Chondrocyte (in vitro differentiated cells): ENCODE measurements around the gene S1PR4. TPM values are rescaled to one million over a fixed set of nuclear protein-coding genes. Genes with fewer than 3 reads are reported as not detected.

Experiments used
- DNase-seq: peaks from one replicate; pipeline ENCODE4 v3.0.0; 2021; ENCODE audit warnings: mixed read lengths, low spot score
- H3K27ac Mint-ChIP-seq: one replicate; pipeline ENCODE4 v1.8.0; 2021; ENCODE audit warnings: mild to moderate bottlenecking, moderate library complexity, mixed read lengths; ENCODE audit not compliant: unreplicated experiment
- H3K27me3 Mint-ChIP-seq: 2 replicates; pipeline ENCODE4 v1.8.0; 2021; ENCODE audit warnings: low read depth, mixed read lengths
- H3K36me3 Mint-ChIP-seq: 2 replicates; pipeline ENCODE4 v1.8.0; 2021; ENCODE audit warnings: low read depth, mixed read lengths
- H3K4me1 Mint-ChIP-seq: 2 replicates; pipeline ENCODE4 v1.8.0; 2021; ENCODE audit warnings: low read depth, mild to moderate bottlenecking, mixed read lengths
- H3K4me3 Mint-ChIP-seq: one replicate; pipeline ENCODE4 v1.8.0; 2021; ENCODE audit warnings: mild to moderate bottlenecking, moderate library complexity, mixed read lengths; ENCODE audit not compliant: unreplicated experiment
- H3K9me3 Mint-ChIP-seq: 2 replicates; pipeline ENCODE4 v1.8.0; 2021; ENCODE audit warnings: low read depth, mixed read lengths
- total RNA-seq: library from RNA; stranded (reverse); gene quantifications from 3 replicates; pipeline ENCODE4 v1.2.1, GENCODE V29; 2021
- TF ChIP-seq, protein P1 (sequence below): fragments of 200-600 bp; sonication (generic); IDR thresholded peaks from 2 replicates; pipeline ENCODE4 v1.5.0; 2021; ENCODE audit warnings: antibody characterized with exemption, mild to moderate bottlenecking, moderate library complexity

S1PR4 gene
- total RNA-seq, 1 donor from 2014 or later: not detected

DNA sequence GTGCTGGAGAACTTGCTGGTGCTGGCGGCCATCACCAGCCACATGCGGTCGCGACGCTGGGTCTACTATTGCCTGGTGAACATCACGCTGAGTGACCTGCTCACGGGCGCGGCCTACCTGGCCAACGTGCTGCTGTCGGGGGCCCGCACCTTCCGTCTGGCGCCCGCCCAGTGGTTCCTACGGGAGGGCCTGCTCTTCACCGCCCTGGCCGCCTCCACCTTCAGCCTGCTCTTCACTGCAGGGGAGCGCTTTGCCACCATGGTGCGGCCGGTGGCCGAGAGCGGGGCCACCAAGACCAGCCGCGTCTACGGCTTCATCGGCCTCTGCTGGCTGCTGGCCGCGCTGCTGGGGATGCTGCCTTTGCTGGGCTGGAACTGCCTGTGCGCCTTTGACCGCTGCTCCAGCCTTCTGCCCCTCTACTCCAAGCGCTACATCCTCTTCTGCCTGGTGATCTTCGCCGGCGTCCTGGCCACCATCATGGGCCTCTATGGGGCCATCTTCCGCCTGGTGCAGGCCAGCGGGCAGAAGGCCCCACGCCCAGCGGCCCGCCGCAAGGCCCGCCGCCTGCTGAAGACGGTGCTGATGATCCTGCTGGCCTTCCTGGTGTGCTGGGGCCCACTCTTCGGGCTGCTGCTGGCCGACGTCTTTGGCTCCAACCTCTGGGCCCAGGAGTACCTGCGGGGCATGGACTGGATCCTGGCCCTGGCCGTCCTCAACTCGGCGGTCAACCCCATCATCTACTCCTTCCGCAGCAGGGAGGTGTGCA lies 587 bp downstream of the S1PR4 start:
- Mint-ChIP-seq H3K36me3 (no peaks in the 10 kb centered on the region), H3K4me1 (peaks cover 3% of the 10 kb centered on the region), H3K4me3 (no peak overlapping the region), H3K9me3 (no peaks in the 10 kb centered on the region), H3K27ac (no peak overlapping the region), H3K27me3 (no peaks in the 10 kb centered on the region)
- TF ChIP-seq, protein P1, sequence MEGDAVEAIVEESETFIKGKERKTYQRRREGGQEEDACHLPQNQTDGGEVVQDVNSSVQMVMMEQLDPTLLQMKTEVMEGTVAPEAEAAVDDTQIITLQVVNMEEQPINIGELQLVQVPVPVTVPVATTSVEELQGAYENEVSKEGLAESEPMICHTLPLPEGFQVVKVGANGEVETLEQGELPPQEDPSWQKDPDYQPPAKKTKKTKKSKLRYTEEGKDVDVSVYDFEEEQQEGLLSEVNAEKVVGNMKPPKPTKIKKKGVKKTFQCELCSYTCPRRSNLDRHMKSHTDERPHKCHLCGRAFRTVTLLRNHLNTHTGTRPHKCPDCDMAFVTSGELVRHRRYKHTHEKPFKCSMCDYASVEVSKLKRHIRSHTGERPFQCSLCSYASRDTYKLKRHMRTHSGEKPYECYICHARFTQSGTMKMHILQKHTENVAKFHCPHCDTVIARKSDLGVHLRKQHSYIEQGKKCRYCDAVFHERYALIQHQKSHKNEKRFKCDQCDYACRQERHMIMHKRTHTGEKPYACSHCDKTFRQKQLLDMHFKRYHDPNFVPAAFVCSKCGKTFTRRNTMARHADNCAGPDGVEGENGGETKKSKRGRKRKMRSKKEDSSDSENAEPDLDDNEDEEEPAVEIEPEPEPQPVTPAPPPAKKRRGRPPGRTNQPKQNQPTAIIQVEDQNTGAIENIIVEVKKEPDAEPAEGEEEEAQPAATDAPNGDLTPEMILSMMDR: no peak
- DNase-seq: peak; percentile 88

DNA sequence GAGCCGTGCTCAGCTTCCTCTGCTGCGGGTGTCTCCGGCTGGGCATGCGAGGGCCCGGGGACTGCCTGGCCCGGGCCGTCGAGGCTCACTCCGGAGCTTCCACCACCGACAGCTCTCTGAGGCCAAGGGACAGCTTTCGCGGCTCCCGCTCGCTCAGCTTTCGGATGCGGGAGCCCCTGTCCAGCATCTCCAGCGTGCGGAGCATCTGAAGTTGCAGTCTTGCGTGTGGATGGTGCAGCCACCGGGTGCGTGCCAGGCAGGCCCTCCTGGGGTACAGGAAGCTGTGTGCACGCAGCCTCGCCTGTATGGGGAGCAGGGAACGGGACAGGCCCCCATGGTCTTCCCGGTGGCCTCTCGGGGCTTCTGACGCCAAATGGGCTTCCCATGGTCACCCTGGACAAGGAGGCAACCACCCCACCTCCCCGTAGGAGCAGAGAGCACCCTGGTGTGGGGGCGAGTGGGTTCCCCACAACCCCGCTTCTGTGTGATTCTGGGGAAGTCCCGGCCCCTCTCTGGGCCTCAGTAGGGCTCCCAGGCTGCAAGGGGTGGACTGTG lies 1.2 kb downstream of the S1PR4 start:
- peak; percentile 79 for DNase-seq
- TF ChIP-seq, protein P1: no peak
- no peak overlapping the region for H3K4me3 Mint-ChIP-seq
- no peak overlapping the region for H3K27ac Mint-ChIP-seq
- no peaks in the 10 kb centered on the region for H3K27me3 Mint-ChIP-seq
- H3K9me3 Mint-ChIP-seq: no peaks in the 10 kb centered on the region
- no peaks in the 10 kb centered on the region for H3K36me3 Mint-ChIP-seq
- H3K4me1 Mint-ChIP-seq: peaks cover 3% of the 10 kb centered on the region

DNA sequence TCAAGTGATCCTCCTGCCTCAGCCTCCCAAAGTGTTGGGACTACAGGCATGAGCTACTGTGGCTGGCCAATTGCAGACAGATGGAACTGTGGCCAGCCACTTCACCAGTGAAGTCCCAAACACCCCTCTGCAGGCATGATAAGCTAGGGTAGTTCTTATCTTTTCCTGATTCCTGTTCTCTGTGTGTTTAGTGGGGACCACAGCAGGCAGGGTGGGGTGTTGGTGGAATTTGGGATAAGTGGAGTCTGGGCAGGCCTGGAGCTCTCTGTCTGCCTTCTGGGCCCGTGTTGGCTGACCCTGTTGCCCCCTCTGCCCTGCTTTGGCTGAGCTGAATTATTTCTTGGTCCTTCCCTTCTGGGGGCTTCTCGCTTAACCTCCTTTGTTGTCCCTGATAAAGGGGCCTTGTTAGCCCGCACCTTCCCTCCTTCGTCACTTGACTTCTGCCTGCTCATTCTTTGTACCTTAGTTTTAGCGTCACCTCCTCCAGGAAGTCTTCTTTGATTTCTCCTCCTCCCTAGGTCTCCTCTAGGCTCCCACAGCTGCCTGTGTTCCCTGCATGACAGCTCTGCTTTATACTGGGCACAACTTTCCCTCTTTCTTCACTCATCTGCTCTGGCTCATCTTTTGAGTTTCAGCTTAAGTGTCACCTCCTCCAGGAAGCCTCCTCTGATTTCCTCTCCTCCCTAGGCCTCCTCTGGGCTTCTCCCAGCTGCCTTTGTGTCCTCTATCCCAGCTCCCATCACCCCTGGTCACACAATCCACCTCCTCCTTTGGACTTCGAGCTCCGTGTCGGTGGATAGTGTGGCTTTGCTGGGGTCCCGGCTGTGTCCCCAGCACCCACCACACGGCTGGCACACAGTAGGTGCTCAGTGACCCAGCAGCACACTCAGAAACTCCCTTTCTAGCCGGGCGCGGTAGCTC lies 5.4 kb downstream of the S1PR4 start:
- no peaks in the 10 kb centered on the region for H3K27me3 Mint-ChIP-seq
- H3K4me1 Mint-ChIP-seq: peaks cover 21% of the 10 kb centered on the region
- no peak overlapping the region for H3K27ac Mint-ChIP-seq
- TF ChIP-seq, protein P1: no peak
- H3K9me3 Mint-ChIP-seq: no peaks in the 10 kb centered on the region
- H3K36me3 Mint-ChIP-seq: no peaks in the 10 kb centered on the region
- no peak overlapping the region for H3K4me3 Mint-ChIP-seq
- DNase-seq: no peak

DNA sequence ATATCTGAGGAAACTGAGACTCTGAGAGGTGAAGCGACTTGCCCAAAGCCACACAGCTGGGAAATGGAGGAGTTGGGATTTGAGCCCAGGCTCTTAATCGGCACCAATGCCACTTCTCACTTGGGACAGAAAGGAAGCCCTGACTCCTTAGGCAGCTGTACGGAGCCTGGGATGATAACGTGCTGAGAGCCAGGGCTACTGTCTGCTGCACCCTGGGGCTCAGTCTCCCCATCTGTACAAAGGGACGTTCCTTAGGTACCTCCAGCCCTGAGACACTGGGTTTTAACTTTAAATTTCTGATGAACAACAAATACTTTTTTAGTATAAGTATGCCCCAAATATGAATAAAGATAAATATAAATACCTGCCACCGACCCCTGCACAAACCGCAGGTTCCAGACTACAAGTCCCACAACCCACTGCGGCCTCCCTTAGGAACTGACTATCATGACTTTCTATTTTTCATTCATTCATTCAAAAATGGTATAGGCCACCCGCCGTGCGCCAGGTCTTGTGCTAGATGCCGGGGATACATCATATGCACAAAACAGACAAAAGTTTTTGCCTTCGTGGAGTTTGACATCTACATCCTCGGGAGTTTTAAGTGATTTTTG lies 6.4 kb downstream of the S1PR4 start:
- Mint-ChIP-seq H3K27me3 (no peaks in the 10 kb centered on the region), H3K36me3 (no peaks in the 10 kb centered on the region), H3K9me3 (no peaks in the 10 kb centered on the region), H3K27ac (peak overlapping the region; percentile 88), H3K4me1 (peaks cover 21% of the 10 kb centered on the region), H3K4me3 (peak overlapping the region; percentile 93)
- TF ChIP-seq, protein P1: no peak
- DNase-seq: peak; percentile 48
